KBM-7 (cell line): ENCODE results near the gene NSUN3.
"Not testable (repeated sequence)": the region's sequence is repeated elsewhere in the genome, so short reads cannot be mapped to it uniquely, and the experiment has no call there.

Experiments used
- DNase-seq: peaks from one replicate; pipeline ENCODE4 v3.0.0-alpha.2; 2015
- in situ Hi-C: fragments of 300-500 bp; cut with MboI; formaldehyde crosslinking; loops from 2 replicates; pipeline ENCODE4 v1.14.3; 2020; ENCODE audit warnings: low sequenced_read_pairs, low pct_unique_long_range_greater_than_20kb, mixed read lengths

NSUN3 gene

GRCh38 chr3:94066506-94067500 is 3.9 kb downstream of the NSUN3 start:
- no peak for DNase-seq
- in situ Hi-C loops: no loop called here

- DNase-seq: peak; percentile 43
- in situ Hi-C loops: no loop called here
Observed at GRCh38 chr3:94069194-94069813, 6.4 kb downstream of the NSUN3 start.

- DNase-seq: no peak
- in situ Hi-C loops: no loop called here
Observed at GRCh38 chr3:94070341-94070911, 7.6 kb downstream of the NSUN3 start.

- in situ Hi-C loops: no loop called here
- DNase-seq: no peak
Observed at GRCh38 chr3:94071713-94072284, 8.9 kb downstream of the NSUN3 start.

GRCh38 chr3:94076055-94076454 is 13.2 kb downstream of the NSUN3 start:
- in situ Hi-C loops: no loop called here
- DNase-seq: no peak

- in situ Hi-C loops, DNase-seq: not testable (repeated sequence)
Observed at GRCh38 chr3:94080552-94080951, 17.7 kb downstream of the NSUN3 start.

- in situ Hi-C loops: no loop called here
- DNase-seq: no peak
Observed at GRCh38 chr3:94081884-94082283, 19.0 kb downstream of the NSUN3 start.

- in situ Hi-C loops: no loop called here
- DNase-seq: no peak
Observed at GRCh38 chr3:94082391-94082937, 19.6 kb downstream of the NSUN3 start.

GRCh38 chr3:94083261-94083660 is 20.4 kb downstream of the NSUN3 start:
- DNase-seq: no peak
- in situ Hi-C loops: no loop called here

GRCh38 chr3:94089126-94089525 is 26.3 kb downstream of the NSUN3 start:
- no peak for DNase-seq
- in situ Hi-C loops: no loop called here

- no peak for DNase-seq
- in situ Hi-C loops: no loop called here
Observed at GRCh38 chr3:94092086-94092485, 29.2 kb downstream of the NSUN3 start.

- in situ Hi-C loops: no loop called here
- no peak for DNase-seq
Observed at GRCh38 chr3:94093151-94093550, 30.3 kb downstream of the NSUN3 start.

- no peak for DNase-seq
- in situ Hi-C loops: no loop called here
Observed at GRCh38 chr3:94095111-94095510, 32.2 kb downstream of the NSUN3 start.

GRCh38 chr3:94098452-94098851 is 35.6 kb downstream of the NSUN3 start:
- peak; percentile 48 for DNase-seq
- in situ Hi-C loops: no loop called here

- DNase-seq: no peak
Observed at GRCh38 chr3:94099311-94099710, 36.5 kb downstream of the NSUN3 start.

GRCh38 chr3:94101860-94102259 is 39.0 kb downstream of the NSUN3 start:
- no peak for DNase-seq
- in situ Hi-C loops: no loop called here

More at GRCh38 chr3:94099311-94099710, 36.5 kb downstream of the NSUN3 start:
- in situ Hi-C loops: no loop called here

GRCh38 chr3:94106268-94106667 is 43.4 kb downstream of the NSUN3 start:
- in situ Hi-C loops: no loop called here
- DNase-seq: no peak

GRCh38 chr3:94110232-94110631 is 47.4 kb downstream of the NSUN3 start:
- DNase-seq, in situ Hi-C loops: not testable (repeated sequence)

- in situ Hi-C loops: no loop called here
- no peak for DNase-seq
Observed at GRCh38 chr3:94110854-94111253, 48.0 kb downstream of the NSUN3 start.
